ENCODE data around the gene TPT1. TPM values are rescaled to one million over a fixed set of nuclear protein-coding genes. Genes with fewer than 3 reads are reported as not detected.

TPT1 gene
- polyA plus RNA-seq, 3 donors: 2,102 to 5,638 (median 2,493) TPM

DNA sequence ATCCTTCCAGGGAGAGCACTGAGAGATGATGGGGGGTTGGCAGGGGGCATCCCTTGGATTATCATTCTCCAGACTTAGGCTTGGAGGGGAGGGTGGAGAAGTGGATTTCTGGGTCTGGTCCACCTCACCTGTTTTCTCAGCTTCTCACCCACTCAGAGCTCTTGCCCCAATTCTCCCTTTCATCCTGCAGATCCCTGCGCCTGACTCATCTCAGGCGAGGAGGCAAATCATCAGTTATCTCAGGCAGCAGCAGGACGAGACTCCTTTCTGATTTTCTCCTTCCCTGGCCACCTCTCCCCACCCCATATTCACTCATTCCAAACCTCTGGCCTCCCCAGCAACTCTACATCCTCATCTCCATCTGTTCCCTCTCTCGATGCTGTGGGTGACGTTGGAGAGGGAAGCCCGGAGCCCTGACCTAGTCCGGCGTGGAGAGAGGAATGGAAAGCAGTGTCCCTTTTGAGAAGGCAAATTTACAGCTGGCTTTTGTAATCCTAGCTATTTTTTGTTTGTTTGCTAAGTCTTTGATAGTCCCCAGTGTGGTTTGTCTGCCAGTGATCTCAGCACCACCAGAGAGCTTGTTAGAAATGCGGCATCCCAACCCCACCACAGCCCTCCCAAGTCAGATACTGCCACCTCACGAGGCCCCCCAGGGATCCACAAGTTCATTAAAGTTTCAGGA is 24.0 kb upstream of the TPT1 start:
- Mint-ChIP-seq H3K27me3 (ENCODE audit: low read depth in 3 of 3) (peaks cover 0 to 2% (median 1%) of the 10 kb centered on the region in 3 donors), H3K36me3 (peaks cover 15 to 20% of the 10 kb centered on the region in 2 donors), H3K27ac (peak overlapping the region in 3 of 7 donors; percentile 21 to 64 (median 43)), H3K4me3 (no peak overlapping the region), H3K4me1 (peaks cover 26% of the 10 kb centered on the region), H3K9me3 (peaks cover 0 to 6% (median 4%) of the 10 kb centered on the region in 7 donors)
- Histone ChIP-seq H3K4me3 (replicated peaks in 1 of 3; ENCODE audit: low read depth in 2 of 3, low read length in 3 of 3) (no peak overlapping the region), H3K79me2 (ENCODE audit: insufficient read depth, low read length) (no peaks in the 10 kb centered on the region), H3K4me1 (ENCODE audit: control insufficient read depth in 1 of 2, insufficient read depth in 2 of 2, low read length in 2 of 2) (peaks cover 5 to 9% of the 10 kb centered on the region in 2 donors), H3K36me3 (replicated peaks in 1 of 2; ENCODE audit: control insufficient read depth in 1 of 2, insufficient read depth in 2 of 2, low read length in 2 of 2) (no peaks in the 10 kb centered on the region), H3K27me3 (ENCODE audit: control insufficient read depth in 2 of 2, insufficient read depth in 2 of 2, low read length in 2 of 2) (no peaks in the 10 kb centered on the region), H3K4me2 (replicated peaks; ENCODE audit: extremely low read depth, low read length, poor library complexity, severe bottlenecking) (no peak overlapping the region), H2AFZ (ENCODE audit: insufficient read depth, low read depth, low read length, poor library complexity, severe bottlenecking) (no peak overlapping the region), H3K9ac (ENCODE audit: insufficient read depth, low read length, poor library complexity, severe bottlenecking) (no peak overlapping the region), H4K20me1 (ENCODE audit: insufficient read depth, low read length) (no peaks in the 10 kb centered on the region), H3K27ac (ENCODE audit: low read depth in 1 of 2, low read length in 2 of 2) (no peak overlapping the region), H3K9me3 (replicated peaks in 1 of 2; ENCODE audit: control insufficient read depth in 1 of 2, insufficient read depth in 1 of 2, low read length in 2 of 2) (no peaks in the 10 kb centered on the region)
- intact Hi-C loops (cut with micrococcal nuclease): no loop called here
- TF ChIP-seq, protein P1, sequence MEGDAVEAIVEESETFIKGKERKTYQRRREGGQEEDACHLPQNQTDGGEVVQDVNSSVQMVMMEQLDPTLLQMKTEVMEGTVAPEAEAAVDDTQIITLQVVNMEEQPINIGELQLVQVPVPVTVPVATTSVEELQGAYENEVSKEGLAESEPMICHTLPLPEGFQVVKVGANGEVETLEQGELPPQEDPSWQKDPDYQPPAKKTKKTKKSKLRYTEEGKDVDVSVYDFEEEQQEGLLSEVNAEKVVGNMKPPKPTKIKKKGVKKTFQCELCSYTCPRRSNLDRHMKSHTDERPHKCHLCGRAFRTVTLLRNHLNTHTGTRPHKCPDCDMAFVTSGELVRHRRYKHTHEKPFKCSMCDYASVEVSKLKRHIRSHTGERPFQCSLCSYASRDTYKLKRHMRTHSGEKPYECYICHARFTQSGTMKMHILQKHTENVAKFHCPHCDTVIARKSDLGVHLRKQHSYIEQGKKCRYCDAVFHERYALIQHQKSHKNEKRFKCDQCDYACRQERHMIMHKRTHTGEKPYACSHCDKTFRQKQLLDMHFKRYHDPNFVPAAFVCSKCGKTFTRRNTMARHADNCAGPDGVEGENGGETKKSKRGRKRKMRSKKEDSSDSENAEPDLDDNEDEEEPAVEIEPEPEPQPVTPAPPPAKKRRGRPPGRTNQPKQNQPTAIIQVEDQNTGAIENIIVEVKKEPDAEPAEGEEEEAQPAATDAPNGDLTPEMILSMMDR (IDR thresholded peaks at IDR 0.05): no peak
- DNase-seq: no peak
- 90% methylated on average over 3 of the region's 10 CpGs for WGBS (ENCODE audit: insufficient coverage)

DNA sequence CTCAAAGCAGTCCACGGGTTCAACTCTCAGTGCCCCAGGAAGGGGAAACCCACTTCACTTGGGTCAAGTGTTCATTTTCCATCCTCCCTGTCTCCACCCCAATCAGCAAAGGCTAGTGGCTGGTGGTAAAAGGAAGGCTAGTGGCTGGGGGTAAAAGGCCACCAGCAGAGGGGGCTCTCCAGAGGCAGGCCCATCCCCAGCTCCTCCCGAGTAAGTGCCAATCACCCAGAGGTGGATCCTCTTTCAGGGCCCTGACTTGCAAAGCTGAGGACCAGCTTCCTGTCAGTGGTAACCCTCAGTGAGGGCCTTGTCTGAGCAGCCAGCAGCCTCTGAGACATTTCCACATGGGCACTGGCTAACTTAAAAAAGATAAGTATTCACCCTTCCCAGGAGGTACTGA is 22.0 kb upstream of the TPT1 start:
- H3K9me3 Mint-ChIP-seq: peaks cover 0 to 6% (median 3%) of the 10 kb centered on the region in 7 donors
- Histone ChIP-seq H4K20me1 (ENCODE audit: insufficient read depth, low read length) (no peaks in the 10 kb centered on the region), H3K27me3 (ENCODE audit: control insufficient read depth in 2 of 2, insufficient read depth in 2 of 2, low read length in 2 of 2) (no peaks in the 10 kb centered on the region), H2AFZ (ENCODE audit: insufficient read depth, low read depth, low read length, poor library complexity, severe bottlenecking) (no peak overlapping the region), H3K4me2 (replicated peaks; ENCODE audit: extremely low read depth, low read length, poor library complexity, severe bottlenecking) (no peak overlapping the region), H3K9me3 (replicated peaks in 1 of 2; ENCODE audit: control insufficient read depth in 1 of 2, insufficient read depth in 1 of 2, low read length in 2 of 2) (no peaks in the 10 kb centered on the region), H3K9ac (ENCODE audit: insufficient read depth, low read length, poor library complexity, severe bottlenecking) (no peak overlapping the region), H3K79me2 (ENCODE audit: insufficient read depth, low read length) (no peaks in the 10 kb centered on the region), H3K27ac (ENCODE audit: low read depth in 1 of 2, low read length in 2 of 2) (no peak overlapping the region), H3K4me3 (replicated peaks in 1 of 3; ENCODE audit: low read depth in 2 of 3, low read length in 3 of 3) (no peak overlapping the region), H3K4me1 (ENCODE audit: control insufficient read depth in 1 of 2, insufficient read depth in 2 of 2, low read length in 2 of 2) (peaks cover 5 to 9% of the 10 kb centered on the region in 2 donors), H3K36me3 (replicated peaks in 1 of 2; ENCODE audit: control insufficient read depth in 1 of 2, insufficient read depth in 2 of 2, low read length in 2 of 2) (peaks cover 0 to 5% of the 10 kb centered on the region in 2 donors)
- TF ChIP-seq, protein P1 (IDR thresholded peaks at IDR 0.05): no peak
- H3K4me1 Mint-ChIP-seq: peaks cover 19% of the 10 kb centered on the region
- no peaks in the 10 kb centered on the region for H3K27me3 Mint-ChIP-seq (ENCODE audit: low read depth in 3 of 3)
- intact Hi-C loops (cut with micrococcal nuclease): no loop called here
- peak overlapping the region in 2 of 7 donors; percentile 43 to 49 for H3K27ac Mint-ChIP-seq
- 11% methylated on average over 1 of the region's 2 CpGs for WGBS (ENCODE audit: insufficient coverage)
- peak in 1 of 3 donors; percentile 27 for DNase-seq
- H3K36me3 Mint-ChIP-seq: peaks cover 19 to 22% of the 10 kb centered on the region in 2 donors
- H3K4me3 Mint-ChIP-seq: no peak overlapping the region
